Adrenal gland (tissue), 5 donors: ENCODE measurements around the gene RNF44.

ENCODE experiments used
- CTCF ChIP-seq, 6 experiments: fragments of 450-650 bp in 4 of 6; fragments of 200-600 bp in 2 of 6; sonication (generic) in 1 of 6; IDR thresholded peaks; 1 replicate in 5 of 6; 2 replicates in 1 of 6; pipeline versions ENCODE4 v1.5.1 to v1.8.0; 2016 to 2021; ENCODE audit warnings: antibody characterized with exemption in 6 of 6, mild to moderate bottlenecking in 2 of 6, moderate library complexity in 1 of 6
- POLR2A ChIP-seq, 2 donors: fragments of 450-650 bp; IDR thresholded peaks; one replicate each; pipeline ENCODE4 v1.6.1; 2017; ENCODE audit warnings: antibody characterized with exemption in 2 of 2, mild to moderate bottlenecking in 2 of 2, moderate library complexity in 1 of 2
- donor health status: DM: no; HTN: no; CAD: no.

- TF ChIP-seq POLR2A (IDR thresholded peaks at IDR 0.05), result no peak
- no peak for TF ChIP-seq CTCF (IDR thresholded peaks at IDR 0.05)
Observed at GRCh38 chr5:176545737-176546509, 8.7 kb upstream of the RNF44 start.
